HAP-1 (cell line): Measurements from ENCODE around the gene PDC.
A peak's percentile ranks its signal among the peaks of the same experiment; 100 is the strongest.
"Not testable (repeated sequence)": the region's sequence is repeated elsewhere in the genome, so short reads cannot be mapped to it uniquely, and the experiment has no call there.

Experiments used
- DNase-seq, 2 experiments: peaks; one replicate each; pipeline ENCODE4 v3.0.0-alpha.2; 2016 to 2020; ENCODE audit warnings: low spot score in 2 of 2
- H3K27me3 ChIP-seq: fragments of 250-450 bp; sonication (Bioruptor Pico); 2 replicates; pipeline ENCODE4 v1.5.1; 2020; ENCODE audit warnings: low read depth, mild to moderate bottlenecking, moderate library complexity
- H3K36me3 ChIP-seq: fragments of 250-450 bp; sonication (Bioruptor Pico); replicated peaks from 2 replicates; pipeline ENCODE4 v1.5.1; 2020; ENCODE audit warnings: mild to moderate bottlenecking
- H3K4me1 ChIP-seq: fragments of 250-450 bp; sonication (Bioruptor Pico); 2 replicates; pipeline ENCODE4 v1.5.1; 2020; ENCODE audit warnings: mild to moderate bottlenecking
- H3K4me3 ChIP-seq: fragments of 250-450 bp; sonication (Bioruptor Pico); 2 replicates; pipeline ENCODE4 v1.5.1; 2020; ENCODE audit warnings: mild to moderate bottlenecking, moderate library complexity
- H3K9me3 ChIP-seq: fragments of 250-450 bp; sonication (Bioruptor Pico); 2 replicates; pipeline ENCODE4 v1.5.1; 2020; ENCODE audit warnings: mild to moderate bottlenecking, moderate library complexity
- in situ Hi-C: fragments of 300-500 bp; cut with MboI; formaldehyde crosslinking; loops from 3 replicates; pipeline ENCODE4 v1.14.3; 2020; ENCODE audit warnings: low sequenced_read_pairs, inconsistent platforms, mixed read lengths

PDC gene

DNA sequence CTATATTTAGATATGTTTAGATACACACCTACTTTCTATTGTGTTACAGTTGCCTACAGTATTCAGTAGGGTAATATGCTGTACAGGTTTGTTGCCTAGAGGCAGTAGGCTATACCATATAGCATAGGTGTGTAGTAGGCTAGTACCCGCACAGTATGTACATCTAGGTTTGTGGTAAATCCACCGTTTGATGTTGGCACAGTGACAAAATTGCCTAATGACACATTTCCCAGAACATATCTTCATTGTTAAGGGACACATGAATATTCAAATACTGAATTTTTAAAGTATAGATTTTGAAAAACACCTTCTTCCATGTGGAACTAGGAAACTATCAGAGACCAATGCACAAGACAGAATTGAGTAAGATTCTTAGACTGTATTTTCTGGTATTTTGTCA is 22.6 kb upstream of the PDC start:
- H3K9me3 ChIP-seq, result no peaks in the 10 kb centered on the region
- no peaks in the 10 kb centered on the region for H3K36me3 ChIP-seq
- H3K4me3 ChIP-seq, result no peak overlapping the region
- in situ Hi-C loops, result loop anchor here (10.0 kb wide), 1 partner anchor 501 kb away; no protein-coding TSS in a partner anchor
- no peak for DNase-seq
- peaks cover 4% of the 10 kb centered on the region; the same call in 1 of the 2 replicates for H3K4me1 ChIP-seq
- no peaks in the 10 kb centered on the region; the same call in 1 of the 2 replicates for H3K27me3 ChIP-seq

GRCh38 chr1:186482661-186483255 is 21.8 kb upstream of the PDC start:
- no peaks in the 10 kb centered on the region for H3K9me3 ChIP-seq
- no peak overlapping the region for H3K4me3 ChIP-seq
- H3K27me3 ChIP-seq, result no peaks in the 10 kb centered on the region; the same call in 1 of the 2 replicates
- DNase-seq, result peak; percentile 61 to 80
- H3K4me1 ChIP-seq, result peaks cover 4% of the 10 kb centered on the region; the same call in 1 of the 2 replicates
- in situ Hi-C loops, result loop anchor here (10.0 kb wide), 1 partner anchor 502 kb away; no protein-coding TSS in a partner anchor
- H3K36me3 ChIP-seq, result no peaks in the 10 kb centered on the region

DNA sequence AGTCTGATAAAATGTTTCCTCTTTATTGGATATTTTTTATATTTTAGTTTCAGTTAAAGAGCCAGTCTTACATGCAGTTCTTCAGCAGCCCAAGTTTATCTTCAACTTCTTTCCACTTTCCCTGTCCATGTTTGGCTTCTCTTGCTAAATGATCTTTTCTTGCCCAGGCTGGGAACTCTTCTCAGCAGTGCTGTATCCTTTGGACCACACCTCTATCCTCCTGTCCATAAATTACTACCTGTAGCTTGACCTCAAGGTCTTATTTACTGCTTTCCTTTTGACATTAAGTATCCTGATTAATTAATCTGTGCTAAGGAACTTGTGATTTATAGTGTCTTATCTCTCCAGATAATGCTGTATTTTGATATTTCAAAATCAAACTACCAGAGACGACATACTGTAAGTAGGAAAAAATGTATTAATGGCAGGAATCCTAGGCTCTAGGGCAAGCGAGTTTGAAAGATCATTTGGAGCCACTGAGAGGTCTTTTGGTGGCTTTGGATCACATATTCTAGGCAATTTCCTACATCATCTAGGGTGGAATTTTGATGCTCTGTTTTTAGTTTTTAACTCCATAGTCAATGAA is 20.5 kb upstream of the PDC start:
- no peaks in the 10 kb centered on the region for H3K36me3 ChIP-seq
- H3K27me3 ChIP-seq, result no peaks in the 10 kb centered on the region; the same call in 1 of the 2 replicates
- H3K4me3 ChIP-seq, result no peak overlapping the region
- H3K4me1 ChIP-seq, result peaks cover 4% of the 10 kb centered on the region; the same call in 1 of the 2 replicates
- no peaks in the 10 kb centered on the region for H3K9me3 ChIP-seq
- in situ Hi-C loops, result loop anchor here (10.0 kb wide), 1 partner anchor 503 kb away; no protein-coding TSS in a partner anchor
- no peak for DNase-seq

DNA sequence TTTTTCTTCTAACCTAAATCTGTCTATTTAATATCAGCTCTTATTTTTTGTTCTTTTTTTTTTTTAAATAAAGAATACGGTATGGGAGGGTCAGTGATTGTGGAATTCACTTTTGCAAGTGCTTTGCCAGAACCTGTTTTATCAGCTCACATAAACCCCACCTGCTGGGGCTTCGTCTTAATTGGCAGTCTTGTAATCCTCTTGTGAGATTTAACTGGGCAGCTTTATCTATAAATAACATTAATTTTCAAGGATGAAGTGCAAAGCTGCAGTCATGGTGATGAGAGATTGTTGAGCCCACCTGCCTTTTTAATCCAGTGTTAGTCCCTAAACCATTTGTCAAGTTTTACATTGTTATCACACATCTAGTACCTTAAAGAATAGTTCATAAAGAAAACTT is 18.2 kb upstream of the PDC start:
- Histone ChIP-seq H3K27me3 (no peaks in the 10 kb centered on the region; the same call in 1 of the 2 replicates), H3K36me3 (no peaks in the 10 kb centered on the region), H3K4me1 (no peaks in the 10 kb centered on the region), H3K4me3 (no peak overlapping the region), H3K9me3 (no peaks in the 10 kb centered on the region)
- in situ Hi-C loops, result no loop called here
- no peak for DNase-seq

DNA sequence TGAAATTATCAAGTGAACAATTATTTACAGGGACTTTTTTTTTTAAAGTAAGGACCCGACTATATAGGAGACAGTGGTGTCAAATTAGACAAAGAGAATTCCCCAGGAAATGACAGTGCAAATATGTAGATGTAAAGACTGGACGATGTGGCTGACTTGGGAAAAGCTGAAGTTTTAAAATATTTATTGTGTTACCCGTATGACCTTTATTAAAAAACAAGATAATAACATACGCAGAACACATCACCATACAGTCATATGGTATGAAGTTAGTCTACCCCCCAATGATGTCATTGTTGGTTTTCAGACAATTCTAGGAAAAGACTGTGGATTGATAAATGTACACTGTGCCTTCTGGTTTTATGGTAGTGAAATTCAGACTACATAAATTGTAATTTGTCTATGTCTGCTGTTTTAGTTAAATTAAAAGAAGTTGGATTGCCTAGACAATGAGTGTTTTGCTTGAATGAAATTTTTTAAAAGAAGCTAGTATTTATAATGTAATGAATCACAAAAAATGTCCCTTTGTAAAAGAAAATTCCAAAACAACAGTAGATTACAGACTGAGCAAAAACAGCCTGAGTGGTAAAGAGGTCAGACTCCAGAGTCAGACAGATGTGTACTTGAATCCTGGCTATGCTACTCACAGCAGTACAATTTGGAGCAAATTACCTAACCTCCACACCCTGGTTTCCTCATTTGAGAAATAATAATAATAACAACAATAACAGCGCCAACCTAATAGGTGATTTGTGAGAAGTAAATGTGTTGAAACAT is 15.5 kb upstream of the PDC start:
- H3K36me3 ChIP-seq, result no peaks in the 10 kb centered on the region
- DNase-seq, result no peak
- no peaks in the 10 kb centered on the region for H3K9me3 ChIP-seq
- H3K4me1 ChIP-seq, result no peaks in the 10 kb centered on the region
- no peak overlapping the region for H3K4me3 ChIP-seq
- in situ Hi-C loops, result no loop called here
- no peaks in the 10 kb centered on the region; the same call in 1 of the 2 replicates for H3K27me3 ChIP-seq

DNA sequence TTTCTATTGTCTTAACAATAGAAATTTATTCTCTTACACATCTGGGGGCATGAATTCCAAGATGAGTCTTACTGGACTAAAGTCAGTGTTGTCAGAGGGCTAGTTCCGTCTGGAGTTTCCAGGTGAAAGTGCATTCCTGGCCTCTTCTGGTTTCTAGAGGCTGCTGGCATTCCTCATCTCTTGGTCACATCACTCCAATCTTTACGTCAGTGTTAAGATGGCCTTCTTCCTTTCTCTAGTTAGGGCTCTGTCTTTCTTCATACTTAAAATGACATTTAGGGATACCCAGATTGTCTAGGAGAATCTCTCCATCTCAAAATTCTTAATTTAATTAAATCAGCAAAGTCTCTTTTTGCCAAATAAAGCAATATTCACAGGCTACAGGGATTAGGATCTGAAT is 13.3 kb upstream of the PDC start:
- in situ Hi-C loops, result no loop called here
- no peaks in the 10 kb centered on the region; the same call in 1 of the 2 replicates for H3K27me3 ChIP-seq
- H3K4me3 ChIP-seq, result no peak overlapping the region
- no peak for DNase-seq
- H3K4me1 ChIP-seq, result no peaks in the 10 kb centered on the region
- no peaks in the 10 kb centered on the region for H3K9me3 ChIP-seq
- H3K36me3 ChIP-seq, result no peaks in the 10 kb centered on the region

DNA sequence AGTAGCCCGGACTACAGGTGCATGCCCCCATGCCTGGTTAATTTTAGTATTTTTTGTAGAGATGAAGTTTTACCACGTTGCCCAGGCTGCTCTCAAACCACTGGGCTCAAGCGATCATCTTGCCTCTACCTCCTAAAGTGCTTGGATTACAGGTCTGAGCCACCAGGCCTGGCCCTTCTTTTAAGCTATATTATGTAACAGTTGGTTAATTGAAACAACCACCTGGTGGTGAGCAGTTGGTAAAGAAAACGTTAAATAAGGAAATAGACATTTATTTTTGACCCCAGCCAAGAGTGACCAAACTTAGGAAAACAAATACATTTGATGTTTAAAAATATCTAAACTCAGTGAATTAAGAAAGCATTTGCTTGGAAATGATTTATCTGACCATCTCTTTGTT is 12.1 kb upstream of the PDC start:
- no peaks in the 10 kb centered on the region for H3K27me3 ChIP-seq
- in situ Hi-C loops, result no loop called here
- H3K4me1 ChIP-seq, result no peaks in the 10 kb centered on the region
- no peaks in the 10 kb centered on the region for H3K9me3 ChIP-seq
- no peaks in the 10 kb centered on the region for H3K36me3 ChIP-seq
- DNase-seq, result no peak
- H3K4me3 ChIP-seq, result no peak overlapping the region

- in situ Hi-C loops, result no loop called here
- no peak for DNase-seq
- Histone ChIP-seq H3K36me3 (no peaks in the 10 kb centered on the region), H3K4me3 (no peak overlapping the region), H3K9me3 (no peaks in the 10 kb centered on the region), H3K4me1 (no peaks in the 10 kb centered on the region), H3K27me3 (no peaks in the 10 kb centered on the region)
Measured at GRCh38 chr1:186465946-186466345, 5.0 kb upstream of the PDC start.

GRCh38 chr1:186465491-186465890 is 4.6 kb upstream of the PDC start:
- H3K4me3 ChIP-seq, in situ Hi-C loops, H3K36me3 ChIP-seq, H3K4me1 ChIP-seq, DNase-seq, H3K27me3 ChIP-seq, H3K9me3 ChIP-seq: not testable (repeated sequence)

DNA sequence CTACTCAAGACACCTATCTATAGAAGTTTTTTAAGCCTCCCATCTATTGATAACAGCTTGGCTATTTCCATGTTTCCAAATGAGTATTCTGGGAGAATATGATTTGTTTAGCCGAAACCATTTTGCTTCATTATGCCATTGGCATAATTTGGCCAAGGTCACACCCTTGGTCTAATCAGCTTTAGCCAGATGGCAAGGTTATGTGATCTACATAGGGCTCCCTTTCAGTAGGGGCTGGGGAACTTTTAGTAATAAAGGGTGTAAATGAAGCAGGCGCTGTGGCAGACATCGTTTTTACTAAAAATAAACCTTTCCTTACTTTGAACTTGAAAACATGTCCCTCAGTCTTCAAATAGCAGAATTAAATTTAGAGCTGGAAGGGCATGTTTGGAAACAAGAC is 3.0 kb upstream of the PDC start:
- Histone ChIP-seq H3K4me3 (no peak overlapping the region), H3K4me1 (no peaks in the 10 kb centered on the region), H3K36me3 (no peaks in the 10 kb centered on the region), H3K27me3 (no peaks in the 10 kb centered on the region), H3K9me3 (no peaks in the 10 kb centered on the region)
- DNase-seq, result no peak
- in situ Hi-C loops, result no loop called here

GRCh38 chr1:186463511-186463910 is 2.6 kb upstream of the PDC start:
- DNase-seq, result no peak
- in situ Hi-C loops, result no loop called here
- H3K36me3 ChIP-seq, result no peaks in the 10 kb centered on the region
- H3K9me3 ChIP-seq, result no peaks in the 10 kb centered on the region
- no peaks in the 10 kb centered on the region for H3K4me1 ChIP-seq
- H3K4me3 ChIP-seq, result no peak overlapping the region
- H3K27me3 ChIP-seq, result no peaks in the 10 kb centered on the region

- H3K4me3 ChIP-seq, in situ Hi-C loops, H3K9me3 ChIP-seq, H3K4me1 ChIP-seq, H3K27me3 ChIP-seq, DNase-seq, H3K36me3 ChIP-seq: not testable (repeated sequence)
Measured at GRCh38 chr1:186459161-186459560, 1.8 kb downstream of the PDC start.

DNA sequence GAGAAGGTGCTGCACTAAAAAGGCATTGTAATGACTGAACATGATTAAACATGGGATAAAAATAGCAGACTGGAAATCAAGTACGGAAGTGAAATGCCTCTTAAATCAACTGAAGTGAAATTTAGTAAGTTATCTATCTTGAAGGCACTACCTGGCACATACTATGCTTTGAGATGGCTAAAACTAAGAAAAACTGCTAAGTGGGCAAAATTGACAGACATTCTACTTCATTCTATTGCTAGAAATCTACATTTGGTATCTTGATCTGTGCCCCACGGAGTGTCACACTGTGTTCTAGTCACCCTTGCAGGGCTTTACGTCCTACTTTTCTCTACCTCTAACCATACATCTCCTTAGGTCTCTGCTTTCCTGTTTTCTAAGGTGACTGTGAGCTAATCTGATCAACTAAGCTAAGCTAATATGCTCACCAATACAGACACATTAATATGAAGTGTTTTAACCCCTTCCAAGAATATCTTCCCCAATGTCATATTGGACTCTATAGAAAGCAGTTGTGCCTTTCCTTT is 4.1 kb downstream of the PDC start:
- H3K36me3 ChIP-seq, result no peaks in the 10 kb centered on the region
- DNase-seq, result no peak
- H3K27me3 ChIP-seq, result no peaks in the 10 kb centered on the region
- H3K4me1 ChIP-seq, result no peaks in the 10 kb centered on the region; the same call in 1 of the 2 replicates
- in situ Hi-C loops, result no loop called here
- no peak overlapping the region for H3K4me3 ChIP-seq
- no peaks in the 10 kb centered on the region for H3K9me3 ChIP-seq

DNA sequence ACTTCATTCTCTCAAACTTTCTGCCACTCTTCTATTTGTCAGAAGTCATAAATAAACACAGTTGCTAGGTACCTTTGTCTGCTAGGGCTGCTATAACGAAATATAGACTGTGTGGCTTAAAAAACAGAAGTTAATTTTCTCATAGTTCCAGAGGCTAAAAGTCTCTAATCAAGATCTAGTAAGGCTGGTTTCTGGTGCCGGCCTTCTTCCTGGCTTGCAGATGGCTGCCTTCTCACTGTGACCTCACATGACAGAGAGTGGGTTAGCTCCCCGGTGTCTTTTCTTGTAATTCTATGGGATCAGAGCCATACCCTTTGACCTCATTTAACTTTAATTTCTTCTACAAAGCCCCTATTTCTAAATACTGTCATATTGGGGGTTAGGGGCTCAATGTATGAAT is 5.9 kb downstream of the PDC start:
- in situ Hi-C loops, result no loop called here
- DNase-seq, result no peak
- Histone ChIP-seq H3K4me1 (peaks cover 3% of the 10 kb centered on the region; the same call in 1 of the 2 replicates), H3K9me3 (no peaks in the 10 kb centered on the region), H3K4me3 (no peak overlapping the region), H3K36me3 (no peaks in the 10 kb centered on the region), H3K27me3 (no peaks in the 10 kb centered on the region)
